Central memory CD8-positive, alpha-beta T cell (primary cell): Measurements from ENCODE around the gene TRRAP.

Source experiments
- ATAC-seq: fragments of 150-1000 bp; cut with Tn5 transposase; replicated peaks from 2 replicates; pipeline ENCODE4 v1.10.0; 2022; ENCODE audit warnings: mild to moderate bottlenecking, moderate FRiP score, moderate number of reproducible peaks; ENCODE audit not compliant: poor library complexity, severe bottlenecking; ENCODE audit errors: extremely low read depth
- DNase-seq, 2 donors: peaks; one replicate each; pipeline ENCODE4 v3.0.0; 2021; ENCODE audit warnings: low spot score in 2 of 2
- H3K27ac Mint-ChIP-seq: one replicate; pipeline ENCODE4 v1.8.0; 2022; ENCODE audit warnings: low read depth, mild to moderate bottlenecking, moderate library complexity, mixed read lengths
- H3K27me3 Mint-ChIP-seq: one replicate; pipeline ENCODE4 v1.8.0; 2022; ENCODE audit warnings: mixed read lengths
- H3K36me3 Mint-ChIP-seq: one replicate; pipeline ENCODE4 v1.8.0; 2022; ENCODE audit warnings: mild to moderate bottlenecking, moderate library complexity, mixed read lengths; ENCODE audit not compliant: insufficient read depth
- H3K4me1 Mint-ChIP-seq: one replicate; pipeline ENCODE4 v1.8.0; 2022; ENCODE audit warnings: mixed read lengths
- H3K4me3 Mint-ChIP-seq: one replicate; pipeline ENCODE4 v1.8.0; 2022; ENCODE audit warnings: mild to moderate bottlenecking, moderate library complexity, mixed read lengths
- H3K9me3 Mint-ChIP-seq: one replicate; pipeline ENCODE4 v1.8.0; 2022; ENCODE audit warnings: mixed read lengths

The TRRAP gene

DNA sequence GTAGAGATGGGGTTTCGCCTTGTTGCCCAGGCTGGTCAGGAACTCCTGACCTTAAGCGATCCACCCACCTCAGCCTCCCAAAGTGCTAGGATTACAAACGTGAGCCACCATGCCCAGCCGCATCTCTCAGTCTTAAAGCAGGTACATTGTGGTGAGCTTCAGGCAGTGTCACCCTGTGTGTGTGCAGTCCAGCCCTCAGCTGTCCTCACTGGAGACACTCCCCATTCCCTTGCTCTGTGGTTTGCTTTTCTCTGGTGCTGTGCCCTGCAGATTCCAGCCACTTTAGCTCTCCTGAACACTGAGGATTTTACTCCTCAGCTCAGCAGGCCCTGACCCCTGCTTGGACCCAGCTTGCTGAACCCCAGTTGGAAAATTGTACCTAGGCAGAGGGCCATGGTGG is 6.1 kb downstream of the TRRAP start:
- no peaks in the 10 kb centered on the region for H3K27me3 Mint-ChIP-seq
- no peak overlapping the region for H3K4me3 Mint-ChIP-seq
- H3K27ac Mint-ChIP-seq, result no peak overlapping the region
- DNase-seq, result no peak
- peaks cover 56% of the 10 kb centered on the region for H3K36me3 Mint-ChIP-seq
- peaks cover 20% of the 10 kb centered on the region for H3K4me1 Mint-ChIP-seq
- H3K9me3 Mint-ChIP-seq, result no peaks in the 10 kb centered on the region
- no peak for ATAC-seq

DNA sequence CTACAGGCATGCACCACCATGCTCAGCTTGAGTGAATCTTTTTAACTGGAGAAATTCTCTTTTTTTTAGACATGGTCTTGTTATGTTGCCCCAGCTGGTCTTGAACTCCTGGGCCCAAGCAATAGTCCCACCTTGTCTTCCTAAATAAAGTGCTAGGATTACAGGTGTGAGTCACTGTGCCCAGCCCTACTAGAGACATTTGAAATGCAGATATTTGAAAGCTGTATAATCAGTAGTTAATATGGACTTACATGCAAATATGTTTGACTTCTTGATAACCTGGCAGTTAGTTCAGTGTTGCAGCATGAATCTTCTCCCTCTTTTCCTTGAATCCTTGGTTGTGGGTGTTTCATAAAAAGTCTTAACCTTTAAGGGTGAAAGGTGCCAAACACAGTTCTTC is 8.7 kb downstream of the TRRAP start:
- H3K27ac Mint-ChIP-seq, result no peak overlapping the region
- ATAC-seq, result no peak
- DNase-seq, result no peak
- peaks cover 61% of the 10 kb centered on the region for H3K36me3 Mint-ChIP-seq
- H3K4me1 Mint-ChIP-seq, result peaks cover 14% of the 10 kb centered on the region
- no peak overlapping the region for H3K4me3 Mint-ChIP-seq
- no peaks in the 10 kb centered on the region for H3K27me3 Mint-ChIP-seq
- no peaks in the 10 kb centered on the region for H3K9me3 Mint-ChIP-seq

DNA sequence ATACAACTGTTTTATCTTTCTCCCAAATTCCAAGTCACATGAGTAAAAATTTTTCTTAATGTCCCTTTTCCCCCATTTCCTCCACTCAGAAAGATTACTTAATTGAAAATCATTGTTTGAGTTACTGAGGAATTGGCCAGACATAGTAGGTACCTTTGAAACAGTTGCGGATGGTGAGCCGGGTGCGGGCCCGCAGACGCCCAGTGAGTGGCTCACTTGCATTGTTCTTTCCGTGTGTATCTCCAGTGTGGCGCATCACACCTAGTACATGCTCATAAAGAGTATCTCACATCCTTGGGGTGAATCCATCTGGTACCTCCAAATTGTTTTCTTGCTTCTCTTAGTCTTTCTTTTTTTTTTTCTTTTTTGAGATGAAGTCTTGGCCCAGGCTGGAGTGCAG is 14.3 kb downstream of the TRRAP start:
- Mint-ChIP-seq H3K27ac (no peak overlapping the region), H3K27me3 (no peaks in the 10 kb centered on the region), H3K9me3 (no peaks in the 10 kb centered on the region), H3K4me3 (no peak overlapping the region), H3K36me3 (peaks cover 76% of the 10 kb centered on the region), H3K4me1 (peaks cover 15% of the 10 kb centered on the region)
- DNase-seq (no peak), ATAC-seq (no peak)

DNA sequence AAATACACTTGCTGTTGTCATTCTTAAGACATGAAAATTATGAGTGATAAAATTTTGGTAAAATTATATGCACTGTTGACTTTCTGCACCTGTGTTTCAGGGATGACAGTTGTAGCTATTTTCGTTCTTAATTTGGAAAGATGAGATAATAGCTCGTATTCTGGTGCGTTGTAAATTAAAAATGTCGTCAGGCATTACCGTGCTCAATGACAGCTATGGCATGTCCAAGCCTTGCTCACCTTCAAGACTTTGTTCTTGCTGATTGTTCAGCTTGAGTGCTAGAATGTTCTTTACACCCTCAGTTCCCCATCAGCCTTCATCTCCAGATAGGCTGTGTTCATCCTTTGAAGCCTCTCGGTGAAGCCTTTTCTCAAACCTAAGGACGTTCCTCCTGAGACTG is 21.5 kb downstream of the TRRAP start:
- no peaks in the 10 kb centered on the region for H3K9me3 Mint-ChIP-seq
- peaks cover 78% of the 10 kb centered on the region for H3K36me3 Mint-ChIP-seq
- no peak overlapping the region for H3K4me3 Mint-ChIP-seq
- H3K4me1 Mint-ChIP-seq, result peaks cover 5% of the 10 kb centered on the region
- no peak overlapping the region for H3K27ac Mint-ChIP-seq
- DNase-seq (no peak), ATAC-seq (no peak)
- no peaks in the 10 kb centered on the region for H3K27me3 Mint-ChIP-seq

DNA sequence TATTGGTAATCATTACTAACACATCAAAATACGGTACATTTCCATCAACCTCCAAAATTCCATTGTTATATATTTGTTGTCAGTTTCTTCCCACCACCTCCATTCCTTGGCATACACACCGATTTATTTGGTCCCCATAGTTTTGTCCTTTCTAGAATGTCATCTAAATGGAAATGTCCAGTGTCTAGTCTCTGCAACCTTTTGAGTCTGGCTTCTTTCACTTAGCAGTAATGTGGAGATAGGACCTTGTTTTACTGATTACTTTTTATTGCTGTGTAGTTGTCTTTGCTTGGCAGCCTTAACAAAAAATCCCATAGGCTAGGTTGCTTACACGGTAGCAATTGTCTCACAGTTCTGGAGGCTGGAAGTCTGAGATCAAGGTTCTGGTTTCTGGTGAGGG is 22.5 kb downstream of the TRRAP start:
- Mint-ChIP-seq H3K27ac (no peak overlapping the region), H3K4me1 (peaks cover 5% of the 10 kb centered on the region), H3K4me3 (no peak overlapping the region), H3K9me3 (no peaks in the 10 kb centered on the region), H3K36me3 (peaks cover 78% of the 10 kb centered on the region), H3K27me3 (no peaks in the 10 kb centered on the region)
- ATAC-seq, result no peak
- no peak for DNase-seq

DNA sequence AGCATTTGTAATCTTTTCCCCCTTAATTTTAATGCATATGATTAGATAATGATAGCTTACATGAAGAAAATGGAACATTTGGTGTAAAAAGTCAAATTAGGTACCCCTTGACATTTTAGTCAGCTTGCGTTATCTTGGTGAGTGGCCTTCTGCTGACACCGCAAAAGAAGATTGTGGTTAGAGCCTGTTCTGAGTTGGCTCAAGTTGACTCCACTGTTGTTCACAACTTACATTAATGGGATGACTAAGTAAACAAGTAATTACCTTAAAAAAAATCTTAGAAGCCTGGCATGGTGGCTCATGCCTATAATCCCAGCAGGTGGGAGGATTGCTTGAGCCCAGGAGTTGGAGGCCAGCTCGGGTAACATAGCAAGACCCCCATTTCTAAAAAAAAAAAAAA is 24.2 kb downstream of the TRRAP start:
- Mint-ChIP-seq H3K27ac (no peak overlapping the region), H3K27me3 (no peaks in the 10 kb centered on the region), H3K4me3 (no peak overlapping the region), H3K4me1 (peaks cover 5% of the 10 kb centered on the region), H3K9me3 (no peaks in the 10 kb centered on the region), H3K36me3 (peaks cover 73% of the 10 kb centered on the region)
- ATAC-seq (no peak), DNase-seq (no peak)

DNA sequence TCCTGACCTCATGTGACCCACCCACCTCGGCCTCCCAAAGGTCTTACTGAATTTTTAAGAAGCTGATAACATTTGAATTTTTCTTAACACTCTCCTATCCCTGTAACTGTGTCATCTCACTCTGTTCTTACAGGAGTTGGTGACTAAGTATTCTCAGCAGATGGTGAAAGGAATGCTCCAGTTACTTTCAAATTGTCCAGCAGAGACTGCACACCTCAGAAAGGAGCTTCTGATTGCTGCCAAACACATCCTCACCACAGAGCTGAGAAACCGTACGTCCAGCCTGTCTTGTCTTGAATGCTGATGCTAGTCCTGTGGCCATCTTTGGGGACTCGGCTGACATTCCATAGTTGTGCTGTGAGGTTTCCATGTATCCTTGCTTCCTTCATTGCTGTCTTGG is 24.9 kb downstream of the TRRAP start:
- Mint-ChIP-seq H3K27ac (no peak overlapping the region), H3K9me3 (no peaks in the 10 kb centered on the region), H3K36me3 (peaks cover 74% of the 10 kb centered on the region), H3K4me1 (peaks cover 11% of the 10 kb centered on the region), H3K27me3 (no peaks in the 10 kb centered on the region), H3K4me3 (no peak overlapping the region)
- no peak for DNase-seq
- no peak for ATAC-seq

DNA sequence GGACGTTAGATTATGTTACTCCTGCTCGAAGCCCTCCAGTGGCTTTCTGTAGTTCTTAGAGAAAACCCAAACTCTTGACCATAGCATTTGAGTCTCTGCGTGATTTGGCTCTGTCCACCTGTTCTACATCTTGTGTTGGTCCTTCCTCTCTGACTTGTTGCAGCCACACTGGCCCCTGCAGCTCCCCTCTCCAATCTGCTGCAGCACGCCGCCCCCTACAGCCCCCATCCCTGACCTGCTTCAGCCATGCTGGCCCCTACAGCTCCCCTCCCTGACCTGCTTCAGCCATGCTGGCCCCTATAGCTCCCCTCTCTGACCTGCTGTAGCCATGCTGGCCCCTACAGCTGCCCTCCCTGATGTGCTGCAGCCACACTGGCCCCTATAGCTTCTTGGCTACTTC is 29.2 kb downstream of the TRRAP start:
- ATAC-seq (no peak), DNase-seq (no peak)
- Mint-ChIP-seq H3K27ac (no peak overlapping the region), H3K9me3 (no peaks in the 10 kb centered on the region), H3K4me1 (peaks cover 6% of the 10 kb centered on the region), H3K27me3 (no peaks in the 10 kb centered on the region), H3K36me3 (peaks cover 79% of the 10 kb centered on the region), H3K4me3 (no peak overlapping the region)

DNA sequence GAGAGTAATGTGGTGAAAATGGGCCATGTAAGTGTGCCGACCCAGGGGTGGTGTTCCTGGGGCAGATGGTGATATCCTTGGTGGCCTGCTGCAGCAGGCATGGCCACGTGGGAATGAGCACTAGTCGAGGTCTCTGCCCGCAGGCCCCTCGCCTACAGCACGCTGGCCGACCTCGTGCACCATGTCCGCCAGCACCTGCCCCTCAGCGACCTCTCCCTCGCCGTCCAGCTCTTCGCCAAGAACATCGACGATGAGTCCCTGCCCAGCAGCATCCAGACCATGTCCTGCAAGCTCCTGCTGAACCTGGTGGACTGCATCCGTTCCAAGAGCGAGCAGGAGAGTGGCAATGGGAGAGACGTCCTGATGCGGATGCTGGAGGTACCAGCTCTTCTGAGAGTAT is 30.3 kb downstream of the TRRAP start:
- DNase-seq, result no peak
- no peaks in the 10 kb centered on the region for H3K27me3 Mint-ChIP-seq
- H3K4me3 Mint-ChIP-seq, result no peak overlapping the region
- peaks cover 6% of the 10 kb centered on the region for H3K4me1 Mint-ChIP-seq
- H3K27ac Mint-ChIP-seq, result no peak overlapping the region
- peaks cover 82% of the 10 kb centered on the region for H3K36me3 Mint-ChIP-seq
- no peak for ATAC-seq
- no peaks in the 10 kb centered on the region for H3K9me3 Mint-ChIP-seq

DNA sequence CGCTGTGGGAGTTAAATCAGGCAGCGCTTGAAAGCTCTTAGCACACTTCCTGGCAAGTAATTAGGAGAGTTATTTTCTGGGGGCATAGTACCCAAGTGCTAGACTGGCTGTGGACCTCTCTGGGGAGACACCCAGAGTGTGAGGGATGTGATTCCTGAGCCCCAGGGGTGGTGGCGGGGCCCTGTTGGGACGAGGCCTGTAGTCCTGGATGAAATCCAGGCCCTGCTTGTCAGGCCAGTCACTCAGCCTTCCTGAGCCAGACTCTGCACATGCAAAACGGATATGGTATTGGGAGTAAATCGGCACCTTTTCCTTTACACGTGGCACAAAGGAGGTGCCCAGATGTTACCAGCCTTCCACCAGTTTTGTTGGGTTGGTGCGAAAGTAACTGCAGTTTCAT is 31.2 kb downstream of the TRRAP start:
- peaks cover 6% of the 10 kb centered on the region for H3K4me1 Mint-ChIP-seq
- no peak for DNase-seq
- H3K27me3 Mint-ChIP-seq, result no peaks in the 10 kb centered on the region
- peaks cover 80% of the 10 kb centered on the region for H3K36me3 Mint-ChIP-seq
- H3K9me3 Mint-ChIP-seq, result no peaks in the 10 kb centered on the region
- no peak overlapping the region for H3K27ac Mint-ChIP-seq
- H3K4me3 Mint-ChIP-seq, result no peak overlapping the region
- no peak for ATAC-seq

DNA sequence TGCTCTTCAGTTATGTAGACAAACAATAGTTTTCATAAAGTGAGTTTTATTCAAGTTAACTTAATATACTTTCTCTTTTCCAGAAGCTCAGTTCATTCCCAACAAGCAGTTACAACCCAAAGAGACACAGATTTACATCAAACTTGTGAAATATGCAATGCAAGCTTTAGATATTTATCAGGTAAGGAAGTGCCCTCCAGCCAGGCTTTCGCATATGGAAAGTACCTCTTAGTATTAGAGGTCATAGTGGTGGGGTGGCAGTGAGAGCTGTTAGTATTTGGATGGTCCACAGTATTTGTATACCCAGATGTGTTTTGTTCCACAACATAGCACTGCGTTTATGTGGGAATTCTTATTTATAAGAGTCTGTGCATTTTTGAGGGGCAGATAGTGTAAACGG is 32.1 kb downstream of the TRRAP start:
- DNase-seq (no peak), ATAC-seq (no peak)
- Mint-ChIP-seq H3K36me3 (peaks cover 71% of the 10 kb centered on the region), H3K27me3 (no peaks in the 10 kb centered on the region), H3K27ac (no peak overlapping the region), H3K4me1 (peaks cover 6% of the 10 kb centered on the region), H3K4me3 (no peak overlapping the region), H3K9me3 (no peaks in the 10 kb centered on the region)

DNA sequence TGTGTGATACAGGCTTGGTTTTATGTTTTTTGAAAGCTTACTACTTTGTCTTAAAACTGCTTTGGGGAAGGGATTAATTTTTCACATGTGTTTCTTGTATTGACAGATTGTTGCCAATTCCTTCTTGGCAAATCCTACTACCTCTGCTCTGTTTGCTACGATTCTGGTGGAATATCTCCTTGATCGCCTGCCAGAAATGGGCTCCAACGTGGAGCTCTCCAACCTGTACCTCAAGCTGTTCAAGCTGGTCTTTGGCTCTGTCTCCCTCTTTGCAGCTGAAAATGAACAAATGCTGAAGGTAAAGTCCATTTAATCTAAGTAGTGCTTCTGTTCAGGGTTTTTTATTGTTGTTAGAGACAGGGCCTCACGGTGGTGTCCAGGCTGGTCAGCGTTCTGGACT is 33.6 kb downstream of the TRRAP start:
- ATAC-seq (no peak), DNase-seq (no peak)
- Mint-ChIP-seq H3K36me3 (peaks cover 75% of the 10 kb centered on the region), H3K27me3 (no peaks in the 10 kb centered on the region), H3K9me3 (no peaks in the 10 kb centered on the region), H3K4me1 (peaks cover 6% of the 10 kb centered on the region), H3K4me3 (no peak overlapping the region), H3K27ac (no peak overlapping the region)

DNA sequence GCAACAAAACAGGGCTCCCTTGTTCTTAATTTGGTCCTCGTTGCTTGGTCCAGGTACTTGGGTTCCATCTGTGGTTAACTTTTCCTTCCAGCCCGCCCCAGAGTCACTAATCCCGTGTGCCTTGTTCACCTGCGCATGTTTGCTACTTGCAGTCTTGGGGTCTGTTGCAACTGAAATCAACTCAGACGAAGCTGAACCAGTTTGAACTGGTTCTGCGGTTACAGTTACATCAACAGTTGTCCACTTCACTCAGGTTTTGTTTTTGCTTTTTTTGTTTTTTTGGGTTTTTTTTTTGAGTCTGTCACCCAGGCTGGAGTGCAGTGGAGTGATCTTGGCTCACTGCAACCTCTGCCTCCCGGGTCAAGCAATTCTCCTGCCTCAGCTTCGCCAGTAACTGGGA is 34.7 kb downstream of the TRRAP start:
- ATAC-seq (no peak), DNase-seq (no peak)
- H3K4me3 Mint-ChIP-seq, result no peak overlapping the region
- H3K4me1 Mint-ChIP-seq, result peaks cover 2% of the 10 kb centered on the region
- H3K27ac Mint-ChIP-seq, result no peak overlapping the region
- no peaks in the 10 kb centered on the region for H3K27me3 Mint-ChIP-seq
- H3K36me3 Mint-ChIP-seq, result peaks cover 73% of the 10 kb centered on the region
- H3K9me3 Mint-ChIP-seq, result no peaks in the 10 kb centered on the region

DNA sequence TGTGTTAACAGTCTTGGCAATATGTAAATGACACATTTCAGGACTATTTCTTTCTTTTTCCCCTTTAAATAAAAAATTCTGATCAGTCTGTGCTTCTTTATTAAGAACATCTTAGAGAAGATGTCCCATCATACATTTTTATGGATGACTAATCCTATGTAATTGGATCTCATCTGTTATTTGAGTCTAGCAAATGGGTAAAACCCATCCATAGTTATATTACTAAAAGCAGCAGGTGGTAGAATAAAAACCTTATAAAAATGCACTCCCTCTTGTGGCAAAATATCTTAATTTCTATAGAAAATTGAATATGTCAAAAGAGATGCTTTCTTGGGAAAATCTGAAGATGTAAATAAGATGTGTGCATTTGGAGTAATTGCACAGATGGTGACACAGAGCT is 35.3 kb downstream of the TRRAP start:
- no peak overlapping the region for H3K27ac Mint-ChIP-seq
- H3K27me3 Mint-ChIP-seq, result no peaks in the 10 kb centered on the region
- H3K9me3 Mint-ChIP-seq, result no peaks in the 10 kb centered on the region
- no peak for DNase-seq
- ATAC-seq, result no peak
- no peak overlapping the region for H3K4me3 Mint-ChIP-seq
- H3K36me3 Mint-ChIP-seq, result peaks cover 73% of the 10 kb centered on the region
- H3K4me1 Mint-ChIP-seq, result no peaks in the 10 kb centered on the region
